Caki2 (cell line): ENCODE data around the gene AMPD3. TPM values are rescaled to one million over a fixed set of nuclear protein-coding genes. Genes with fewer than 3 reads are reported as not detected.

ENCODE experiments used
- DNase-seq: peaks from one replicate; pipeline ENCODE4 v3.0.0-alpha.2; 2015; ENCODE audit warnings: low read depth
- in situ Hi-C: cut with HindIII; loops from 2 replicates; pipeline ENCODE4 v1.10.0; 2016; ENCODE audit warnings: low sequenced_read_pairs, low pct_unique_long_range_greater_than_20kb, mixed read lengths
- total RNA-seq: library from RNA; depleted of rRNA; stranded (reverse); fragments of >200 nt; shearing (Covaris generic); gene quantifications from 2 replicates; pipeline ENCODE4 v1.2.3, GENCODE V29; 2014; ENCODE audit warnings: low replicate concordance; rRNA removed

AMPD3 gene
- total RNA-seq: 3.6 and 11.1 TPM in 2 replicates

GRCh38 chr11:10454878-10455631 is at the start of gene AMPD3:
Gene AMPD3, plus strand, starts transcription at chr11:10455264. Its CDS starts 6,256 bp downstream, at chr11:10461520.
- peak; percentile 78 for DNase-seq
- in situ Hi-C loops: no loop called here

GRCh38 chr11:10405865-10406592 is 49.0 kb upstream of the AMPD3 start:
- in situ Hi-C loops: no loop called here
- DNase-seq: peak; percentile 67

- in situ Hi-C loops: no loop called here
- DNase-seq: peak; percentile 34
Measured at GRCh38 chr11:10407055-10407454, 48.0 kb upstream of the AMPD3 start.

- in situ Hi-C loops: no loop called here
- no peak for DNase-seq
Measured at GRCh38 chr11:10407749-10408685, 47.0 kb upstream of the AMPD3 start.

GRCh38 chr11:10409207-10409661 is 45.8 kb upstream of the AMPD3 start:
- DNase-seq: no peak

GRCh38 chr11:10410106-10410843 is 44.8 kb upstream of the AMPD3 start:
- in situ Hi-C loops: no loop called here
- DNase-seq: no peak

More at GRCh38 chr11:10409207-10409661, 45.8 kb upstream of the AMPD3 start:
- in situ Hi-C loops: no loop called here

GRCh38 chr11:10410844-10411200 is 44.2 kb upstream of the AMPD3 start:
- in situ Hi-C loops: no loop called here

GRCh38 chr11:10412266-10412665 is 42.8 kb upstream of the AMPD3 start:
- in situ Hi-C loops: no loop called here

More at GRCh38 chr11:10410844-10411200, 44.2 kb upstream of the AMPD3 start:
- DNase-seq: peak; percentile 16

GRCh38 chr11:10413268-10413667 is 41.8 kb upstream of the AMPD3 start:
- no peak for DNase-seq
- in situ Hi-C loops: no loop called here

More at GRCh38 chr11:10412266-10412665, 42.8 kb upstream of the AMPD3 start:
- DNase-seq: no peak

- no peak for DNase-seq
- in situ Hi-C loops: no loop called here
Measured at GRCh38 chr11:10414181-10414580, 40.9 kb upstream of the AMPD3 start.

GRCh38 chr11:10414659-10415058 is 40.4 kb upstream of the AMPD3 start:
- in situ Hi-C loops: no loop called here
- no peak for DNase-seq

GRCh38 chr11:10415817-10416392 is 39.2 kb upstream of the AMPD3 start:
- in situ Hi-C loops: no loop called here

GRCh38 chr11:10418259-10418949 is 36.7 kb upstream of the AMPD3 start:
- in situ Hi-C loops: no loop called here
- no peak for DNase-seq

More at GRCh38 chr11:10415817-10416392, 39.2 kb upstream of the AMPD3 start:
- no peak for DNase-seq

GRCh38 chr11:10418950-10419310 is 36.1 kb upstream of the AMPD3 start:
- in situ Hi-C loops: no loop called here
- no peak for DNase-seq

GRCh38 chr11:10426475-10426874 is 28.6 kb upstream of the AMPD3 start:
- in situ Hi-C loops: no loop called here
- no peak for DNase-seq

GRCh38 chr11:10428453-10428852 is 26.6 kb upstream of the AMPD3 start:
- in situ Hi-C loops: no loop called here
- DNase-seq: no peak

- in situ Hi-C loops: no loop called here
- no peak for DNase-seq
Measured at GRCh38 chr11:10429526-10429925, 25.5 kb upstream of the AMPD3 start.
